B cell (primary cell): ENCODE data around the gene ZFP90. TPM values are rescaled to one million over a fixed set of nuclear protein-coding genes. Genes with fewer than 3 reads are reported as not detected.

ENCODE experiments used
- ATAC-seq: fragments of 200-7000 bp; cut with Tn5 transposase; one replicate; pipeline ENCODE4 v1.10.0; 2021; ENCODE audit warnings: low read depth, mild to moderate bottlenecking, moderate number of reproducible peaks, moderate library complexity
- CTCF ChIA-PET: fragments of 350-600 bp; sonication (Branson Sonifier 250); formaldehyde crosslinking; loops from one replicate; lab custom pipeline; 2021; ENCODE audit warnings: antibody characterized with exemption, inconsistent platforms; lab: Charles Lee
- POLR2A ChIA-PET: fragments of 350-600 bp; sonication (Branson Sonifier 250); formaldehyde crosslinking; loops from one replicate; lab custom pipeline; 2021; ENCODE audit warnings: antibody characterized with exemption; lab: Charles Lee
- DNase-seq: peaks from one replicate; pipeline ENCODE4 v3.0.0; 2013
- H2AFZ ChIP-seq: 2 replicates; pipeline ENCODE4 v1.6.1; 2012; ENCODE audit warnings: mild to moderate bottlenecking, low read depth, low read length; ENCODE audit not compliant: insufficient read depth, poor library complexity, severe bottlenecking
- H3K27ac ChIP-seq, 2 donors: 1 replicate in 1 of 2; 2 replicates in 1 of 2; pipeline ENCODE4 v1.5.1; 2012 to 2013; ENCODE audit warnings: low read length in 2 of 2, mild to moderate bottlenecking in 2 of 2, moderate library complexity in 1 of 2
- H3K27me3 ChIP-seq, 4 experiments: fragments of 200-600 bp in 1 of 4; sonication (generic) in 1 of 4; replicated peaks in 1 of 4; 1 replicate in 2 of 4; 2 replicates in 2 of 4; pipeline versions ENCODE4 v1.6.1 to v1.7.0; 2013 to 2016; ENCODE audit warnings: low read length in 3 of 4, mild to moderate bottlenecking in 2 of 4, mixed read lengths in 1 of 4, moderate library complexity in 1 of 4; ENCODE audit not compliant: insufficient read depth in 4 of 4, control insufficient read depth in 3 of 4; ENCODE audit errors: control extremely low read depth in 1 of 4
- H3K36me3 ChIP-seq, 2 experiments: replicated peaks in 1 of 2; 1 replicate in 1 of 2; 2 replicates in 1 of 2; pipeline versions ENCODE4 v1.6.1 to v1.7.1; 2013; ENCODE audit warnings: low read length in 1 of 2; ENCODE audit not compliant: insufficient read depth in 2 of 2, control insufficient read depth in 1 of 2; ENCODE audit errors: control extremely low read depth in 1 of 2, extremely low read depth in 1 of 2
- H3K4me1 ChIP-seq, 2 donors: fragments of 200-600 bp in 1 of 2; sonication (generic) in 1 of 2; 1 replicate in 1 of 2; 2 replicates in 1 of 2; pipeline versions ENCODE4 v1.5.1 to v1.6.1; 2013 to 2017; ENCODE audit warnings: low read length in 2 of 2; ENCODE audit not compliant: control insufficient read depth in 2 of 2, insufficient read depth in 2 of 2
- H3K4me2 ChIP-seq: replicated peaks from 2 replicates; pipeline ENCODE3; 2012; ENCODE audit warnings: mild to moderate bottlenecking, low read depth, low read length; ENCODE audit not compliant: poor library complexity, severe bottlenecking
- H3K4me3 ChIP-seq, 5 experiments: fragments of 200-600 bp in 1 of 5; sonication (generic) in 1 of 5; 1 replicate in 3 of 5; 2 replicates in 2 of 5; pipeline versions ENCODE4 v1.5.1 to v1.7.0; 2011 to 2016; ENCODE audit warnings: low read length in 4 of 5, mild to moderate bottlenecking in 4 of 5, low read depth in 2 of 5, control low read depth in 1 of 5, moderate library complexity in 1 of 5; ENCODE audit not compliant: insufficient read depth in 1 of 5; ENCODE audit errors: control extremely low read depth in 1 of 5, extremely low read depth in 1 of 5
- H3K79me2 ChIP-seq: fragments of 200-600 bp; sonication (generic); one replicate; pipeline ENCODE4 v1.6.0; 2016; ENCODE audit warnings: low read length; ENCODE audit not compliant: control insufficient read depth, insufficient read depth
- H3K9ac ChIP-seq: fragments of 200-600 bp; sonication (generic); 2 replicates; pipeline ENCODE4 v1.6.1; 2017; ENCODE audit warnings: mild to moderate bottlenecking, low read length, moderate library complexity
- H3K9me3 ChIP-seq, 3 donors: one replicate each; pipeline versions ENCODE4 v1.6.1 to v1.7.1; 2013; ENCODE audit warnings: low read length in 2 of 3; ENCODE audit not compliant: control insufficient read depth in 2 of 3, insufficient read depth in 1 of 3; ENCODE audit errors: control extremely low read depth in 1 of 3
- H4K20me1 ChIP-seq: 2 replicates; pipeline ENCODE4 v1.6.0; 2012; ENCODE audit warnings: mild to moderate bottlenecking, low read length; ENCODE audit not compliant: insufficient read depth, control insufficient read depth, poor library complexity, severe bottlenecking
- H3K27ac Mint-ChIP-seq: one replicate; pipeline ENCODE4 v1.8.0; 2021; ENCODE audit warnings: mixed read lengths
- H3K27me3 Mint-ChIP-seq: one replicate; pipeline ENCODE4 v1.8.0; 2021; ENCODE audit warnings: mixed read lengths
- H3K4me1 Mint-ChIP-seq: one replicate; pipeline ENCODE4 v1.8.0; 2021; ENCODE audit warnings: mixed read lengths
- H3K4me3 Mint-ChIP-seq: one replicate; pipeline ENCODE4 v1.8.0; 2021; ENCODE audit warnings: mixed read lengths
- H3K9me3 Mint-ChIP-seq: one replicate; pipeline ENCODE4 v1.8.0; 2022; ENCODE audit warnings: mixed read lengths; ENCODE audit not compliant: insufficient read depth
- CTCF ChIP-seq: fragments of 200-600 bp; IDR thresholded peaks from one replicate; pipeline ENCODE4 v1.8.0; 2022; ENCODE audit warnings: antibody characterized with exemption, mild to moderate bottlenecking
- EZH2 ChIP-seq: IDR thresholded peaks from 2 replicates; pipeline ENCODE4 v1.6.1; 2012; ENCODE audit warnings: borderline replicate concordance, low read depth, mild to moderate bottlenecking, moderate library complexity, low read length; ENCODE audit not compliant: insufficient read depth, poor library complexity, severe bottlenecking
- WGBS: methylation state at CpG from one replicate; pipeline ENCODE4 v1.1.5; 2013; ENCODE audit warnings: missing lambda C conversion rate; ENCODE audit not compliant: insufficient coverage; 5-methylcytosine and 5-hydroxymethylcytosine counted together
- intact Hi-C: fragments of 100-400 bp; cut with micrococcal nuclease; formaldehyde crosslinking; loops from one replicate; pipeline ENCODE4 v1.10.0; 2022
- polyA plus RNA-seq: library from polyadenylated mRNA; depleted of rRNA; stranded (reverse); fragments of >200 nt; gene quantifications from 2 replicates; pipeline ENCODE4 v1.2.3, GENCODE V29; 2012
- total RNA-seq, 2 donors: library from RNA; stranded (reverse); fragments of 120-200 nt in 1 of 2; gene quantifications; 1 replicate in 1 of 2; 2 replicates in 1 of 2; pipeline versions ENCODE4 v1.2.3 to v1.2.4, GENCODE V29; 2013 to 2022

Gene ZFP90
- total and polyA plus RNA-seq, 2 donors (not counting 1 experiment from before 2014, with no cell fraction given) = 16.5 to 30.7 TPM

- Histone ChIP-seq H3K79me2 (no peaks in the 10 kb centered on the region), H2AFZ (no peak overlapping the region), H4K20me1 (no peaks in the 10 kb centered on the region), H3K4me3 (no peak overlapping the region), H3K9ac (no peak overlapping the region), H3K27me3 (peaks cover 0 to 8% (median 3%) of the 10 kb centered on the region in 4 experiments), H3K4me2 (no peak overlapping the region), H3K27ac (no peak overlapping the region), H3K36me3 (no peaks in the 10 kb centered on the region), H3K9me3 (peaks cover 0 to 3% (median 0%) of the 10 kb centered on the region in 3 donors), H3K4me1 (peaks cover 5 to 9% of the 10 kb centered on the region in 2 donors)
- DNase-seq = no peak
- no peak overlapping the region for H3K4me3 Mint-ChIP-seq
- TF ChIP-seq CTCF = no peak
- TF ChIP-seq EZH2 = no peak
- CTCF ChIA-PET = interaction anchor here (0.6 to 3.4 kb wide), 5 partner anchors 8 to 487 kb away, joined by 3 to 17 read pairs (median 3); no protein-coding TSS in a partner anchor
- H3K27me3 Mint-ChIP-seq = no peaks in the 10 kb centered on the region
- POLR2A ChIA-PET = no interaction called here
- 100% methylated on average over 1 of the region's 1 CpG for WGBS
- no peak for ATAC-seq
- peaks cover 5% of the 10 kb centered on the region for H3K4me1 Mint-ChIP-seq
- H3K9me3 Mint-ChIP-seq = no peaks in the 10 kb centered on the region
- H3K27ac Mint-ChIP-seq = no peak overlapping the region
- intact Hi-C loops = no loop called here
Measured at GRCh38 chr16:68512742-68513141, 26.3 kb upstream of the ZFP90 start.

- POLR2A ChIA-PET = interaction anchor here (0.6 kb wide), 2 partner anchors 28 to 1158 kb away, joined by 3 read pairs; no protein-coding TSS in a partner anchor
- Histone ChIP-seq H3K36me3 (no peaks in the 10 kb centered on the region), H3K4me1 (peaks cover 5 to 9% of the 10 kb centered on the region in 2 donors), H3K4me3 (no peak overlapping the region), H3K9ac (no peak overlapping the region), H3K4me2 (no peak overlapping the region), H3K27ac (no peak overlapping the region), H2AFZ (no peak overlapping the region), H3K27me3 (peaks cover 0 to 7% (median 3%) of the 10 kb centered on the region in 4 experiments), H3K79me2 (no peaks in the 10 kb centered on the region), H3K9me3 (peaks cover 0 to 3% (median 0%) of the 10 kb centered on the region in 3 donors), H4K20me1 (no peaks in the 10 kb centered on the region)
- DNase-seq (no peak), ATAC-seq (no peak)
- Mint-ChIP-seq H3K27ac (no peak overlapping the region), H3K4me1 (peaks cover 7% of the 10 kb centered on the region), H3K4me3 (no peak overlapping the region), H3K9me3 (no peaks in the 10 kb centered on the region), H3K27me3 (no peaks in the 10 kb centered on the region)
- 93% methylated on average over 3 of the region's 3 CpGs for WGBS
- CTCF ChIA-PET = interaction anchor here (0.6 to 1.0 kb wide), 3 partner anchors 13 to 335 kb away, joined by 3 to 5 read pairs (median 4); no protein-coding TSS in a partner anchor
- intact Hi-C loops = no loop called here
- TF ChIP-seq EZH2 = no peak
- no peak for TF ChIP-seq CTCF
Measured at GRCh38 chr16:68514511-68514910, 24.6 kb upstream of the ZFP90 start.
